Colonic mucosa (tissue), 4 donors: ENCODE results near the gene AEBP1. TPM values are rescaled to one million over a fixed set of nuclear protein-coding genes. Genes with fewer than 3 reads are reported as not detected.

Experiments used
- DNase-seq: peaks from one replicate; pipeline ENCODE4 v3.0.0-alpha.2; 2020
- H3K27ac ChIP-seq: fragments of 200-600 bp; one replicate; pipeline ENCODE4 v1.8.0; 2021
- H3K27me3 ChIP-seq: fragments of 200-600 bp; one replicate; pipeline ENCODE4 v1.8.0; 2021
- H3K36me3 ChIP-seq: fragments of 200-600 bp; one replicate; pipeline ENCODE4 v1.8.0; 2021
- H3K4me1 ChIP-seq: fragments of 200-600 bp; one replicate; pipeline ENCODE4 v1.8.0; 2021; ENCODE audit warnings: mild to moderate bottlenecking
- H3K4me3 ChIP-seq: fragments of 200-600 bp; one replicate; pipeline ENCODE4 v1.8.0; 2021
- H3K9ac ChIP-seq, 2 donors: one replicate each; pipeline ENCODE4 v1.7.0; 2013; ENCODE audit warnings: control low read depth in 2 of 2, low read depth in 2 of 2, low read length in 2 of 2
- H3K9me3 ChIP-seq: fragments of 200-600 bp; one replicate; pipeline ENCODE4 v1.8.0; 2021
- intact Hi-C: fragments of 100-400 bp; cut with DNase I; formaldehyde crosslinking; loops from one replicate; pipeline ENCODE4 v1.14.1; 2022
- total RNA-seq, 2 donors: library from RNA; stranded (reverse); fragmentation: NEBNext Ultra II Directional in 1 of 2; extraction: Animal tissue kit (Norgen Biotek cat#: 25700) in 1 of 2; gene quantifications; one replicate each; pipeline ENCODE4 v1.2.1, GENCODE V29; 2021
- TF ChIP-seq, protein P1 (sequence below): fragments of 200-600 bp; IDR thresholded peaks from one replicate; pipeline ENCODE4 v1.8.0; 2022; ENCODE audit warnings: antibody characterized with exemption, mild to moderate bottlenecking
- donor health status: healthy.
- donor health status: DM: no; HTN: no; CAD: no.
- donor health status: DM: no; HTN: no; CAD: no.

AEBP1 gene
- total RNA-seq, 2 donors from 2014 or later = 21.4 to 30.4 TPM

GRCh38 chr7:44145969-44146911, 42.1 kb downstream of the AEBP1 start:
- H3K4me3 ChIP-seq = peak overlapping the region; percentile 34
- no peak overlapping the region for H3K9ac ChIP-seq
- TF ChIP-seq, protein P1, sequence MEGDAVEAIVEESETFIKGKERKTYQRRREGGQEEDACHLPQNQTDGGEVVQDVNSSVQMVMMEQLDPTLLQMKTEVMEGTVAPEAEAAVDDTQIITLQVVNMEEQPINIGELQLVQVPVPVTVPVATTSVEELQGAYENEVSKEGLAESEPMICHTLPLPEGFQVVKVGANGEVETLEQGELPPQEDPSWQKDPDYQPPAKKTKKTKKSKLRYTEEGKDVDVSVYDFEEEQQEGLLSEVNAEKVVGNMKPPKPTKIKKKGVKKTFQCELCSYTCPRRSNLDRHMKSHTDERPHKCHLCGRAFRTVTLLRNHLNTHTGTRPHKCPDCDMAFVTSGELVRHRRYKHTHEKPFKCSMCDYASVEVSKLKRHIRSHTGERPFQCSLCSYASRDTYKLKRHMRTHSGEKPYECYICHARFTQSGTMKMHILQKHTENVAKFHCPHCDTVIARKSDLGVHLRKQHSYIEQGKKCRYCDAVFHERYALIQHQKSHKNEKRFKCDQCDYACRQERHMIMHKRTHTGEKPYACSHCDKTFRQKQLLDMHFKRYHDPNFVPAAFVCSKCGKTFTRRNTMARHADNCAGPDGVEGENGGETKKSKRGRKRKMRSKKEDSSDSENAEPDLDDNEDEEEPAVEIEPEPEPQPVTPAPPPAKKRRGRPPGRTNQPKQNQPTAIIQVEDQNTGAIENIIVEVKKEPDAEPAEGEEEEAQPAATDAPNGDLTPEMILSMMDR = no peak
- DNase-seq = peak; percentile 92
- no peak overlapping the region for H3K27ac ChIP-seq
- H3K27me3 ChIP-seq = no peaks in the 10 kb centered on the region
- no peaks in the 10 kb centered on the region for H3K36me3 ChIP-seq
- no peaks in the 10 kb centered on the region for H3K4me1 ChIP-seq
- intact Hi-C loops = no loop called here
- H3K9me3 ChIP-seq = no peaks in the 10 kb centered on the region

GRCh38 chr7:44147026-44147991, 43.2 kb downstream of the AEBP1 start:
- intact Hi-C loops = no loop called here
- no peaks in the 10 kb centered on the region for H3K27me3 ChIP-seq
- H3K36me3 ChIP-seq = no peaks in the 10 kb centered on the region
- H3K4me1 ChIP-seq = no peaks in the 10 kb centered on the region
- TF ChIP-seq, protein P1 = no peak
- DNase-seq = no peak
- H3K27ac ChIP-seq = no peak overlapping the region
- H3K4me3 ChIP-seq = no peak overlapping the region
- H3K9me3 ChIP-seq = no peaks in the 10 kb centered on the region
- H3K9ac ChIP-seq = no peak overlapping the region

DNA sequence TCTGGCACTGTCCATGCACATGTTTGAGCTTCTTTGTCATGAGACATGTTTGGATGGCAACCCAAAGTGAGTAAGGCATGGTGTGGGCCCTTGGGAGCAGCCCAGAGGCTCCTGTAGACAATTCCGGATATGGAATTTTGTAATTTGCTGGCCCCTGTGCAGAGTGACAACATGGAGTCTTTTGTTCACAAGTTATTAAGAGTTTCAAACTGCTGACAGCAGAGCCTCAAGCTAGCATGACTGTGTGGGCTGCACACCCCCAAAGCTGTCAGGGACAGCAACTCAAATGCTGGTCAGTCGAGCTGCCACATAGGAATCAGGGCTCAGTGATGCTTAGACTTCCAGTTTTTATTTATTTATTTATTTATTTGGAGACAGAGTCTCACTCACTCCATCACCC, 44.0 kb downstream of the AEBP1 start:
- TF ChIP-seq, protein P1 = no peak
- Histone ChIP-seq H3K27ac (no peak overlapping the region), H3K4me3 (no peak overlapping the region), H3K36me3 (no peaks in the 10 kb centered on the region), H3K4me1 (no peaks in the 10 kb centered on the region), H3K27me3 (no peaks in the 10 kb centered on the region), H3K9me3 (no peaks in the 10 kb centered on the region), H3K9ac (no peak overlapping the region)
- DNase-seq = no peak
- intact Hi-C loops = no loop called here

DNA sequence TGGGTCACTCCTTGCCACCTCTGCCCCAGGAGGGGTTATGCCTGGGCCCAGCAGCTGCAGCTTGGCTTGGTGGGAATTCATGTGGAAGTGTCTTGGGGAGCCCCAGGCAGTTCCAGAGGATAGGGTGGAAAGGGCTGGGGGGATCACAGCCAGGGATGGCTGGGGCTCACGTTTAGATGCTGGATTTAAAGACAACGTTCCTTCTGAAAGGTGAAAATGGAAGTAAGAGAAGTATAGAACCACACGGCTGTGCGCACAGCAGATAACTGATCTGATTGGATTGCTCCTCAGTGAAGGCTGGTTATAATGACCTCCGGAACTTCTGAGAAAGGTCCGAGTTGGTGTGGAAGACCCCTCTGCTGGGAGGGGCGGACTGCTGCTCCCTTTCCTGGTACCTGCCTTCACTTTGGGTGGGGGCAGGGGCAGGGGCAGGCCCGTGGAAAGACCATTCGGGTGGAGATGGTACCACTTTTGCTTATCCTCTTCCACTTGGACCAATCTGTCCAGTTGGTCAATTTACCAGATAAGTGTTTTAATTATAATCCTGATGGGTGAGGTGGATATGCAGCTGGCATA, 44.9 kb downstream of the AEBP1 start:
- Histone ChIP-seq H3K4me3 (no peak overlapping the region), H3K27ac (no peak overlapping the region), H3K36me3 (no peaks in the 10 kb centered on the region), H3K4me1 (no peaks in the 10 kb centered on the region), H3K9me3 (no peaks in the 10 kb centered on the region), H3K9ac (no peak overlapping the region), H3K27me3 (no peaks in the 10 kb centered on the region)
- intact Hi-C loops = no loop called here
- DNase-seq = no peak
- TF ChIP-seq, protein P1 = no peak
